GM12878 (cell line): ENCODE results near the gene ETV4. TPM values are rescaled to one million over a fixed set of nuclear protein-coding genes. Genes with fewer than 3 reads are reported as not detected.
A peak's percentile ranks its signal among the peaks of the same experiment; 100 is the strongest.

Experiments used
- DPF2 ChIP-seq: fragments of 450-650 bp; IDR thresholded peaks from 2 replicates; pipeline ENCODE4 v1.6.1; 2017; ENCODE audit warnings: mild to moderate bottlenecking
- IKZF2 ChIP-seq, 2 experiments: fragments of 450-650 bp; IDR thresholded peaks; 2 replicates each; pipeline ENCODE4 v1.6.1; 2017; ENCODE audit warnings: mild to moderate bottlenecking in 2 of 2, moderate library complexity in 2 of 2
- MEF2A ChIP-seq: IDR thresholded peaks from 2 replicates; pipeline ENCODE4 v1.6.1; 2011; ENCODE audit warnings: low read depth, mild to moderate bottlenecking, low read length, moderate library complexity; ENCODE audit not compliant: insufficient read depth
- MEF2B ChIP-seq: fragments of 450-650 bp; IDR thresholded peaks from 2 replicates; pipeline ENCODE4 v1.6.1; 2018; ENCODE audit warnings: mild to moderate bottlenecking, moderate library complexity; ENCODE audit not compliant: partially characterized antibody, poor library complexity, severe bottlenecking
- MLLT1 ChIP-seq: fragments of 450-650 bp; IDR thresholded peaks from 2 replicates; pipeline ENCODE4 v1.6.1; 2016; ENCODE audit warnings: mild to moderate bottlenecking
- POU2F2 ChIP-seq: IDR thresholded peaks from 3 replicates; pipeline ENCODE4 v1.6.1; 2011; ENCODE audit warnings: low read depth, mild to moderate bottlenecking, low read length, borderline replicate concordance
- SIX5 ChIP-seq: IDR thresholded peaks from 2 replicates; pipeline ENCODE4 v1.6.1; 2011; ENCODE audit warnings: mild to moderate bottlenecking, low read depth, low read length, moderate library complexity; ENCODE audit not compliant: severe bottlenecking
- SMC3 ChIP-seq: IDR thresholded peaks from 2 replicates; pipeline ENCODE4 v1.6.1; 2011; ENCODE audit warnings: low read length, improper control_type of control experiment, borderline replicate concordance
- STAT1 ChIP-seq: fragments of 450-650 bp; conservative IDR thresholded peaks from 2 replicates; pipeline ENCODE4 v1.6.1; 2014; ENCODE audit warnings: antibody characterized with exemption, mild to moderate bottlenecking
- YBX1 ChIP-seq: fragments of 450-650 bp; IDR thresholded peaks from 2 replicates; pipeline ENCODE4 v1.6.1; 2016; ENCODE audit warnings: antibody characterized with exemption
- YY1 ChIP-seq: IDR thresholded peaks from 2 replicates; pipeline ENCODE4 v1.6.1; 2011; ENCODE audit warnings: low read depth, mild to moderate bottlenecking, low read length
- ZNF687 ChIP-seq: fragments of 450-650 bp; IDR thresholded peaks from 2 replicates; pipeline ENCODE4 v1.6.1; 2017; ENCODE audit warnings: mild to moderate bottlenecking, moderate library complexity
- polyA plus RNA-seq, 11 experiments: library from polyadenylated mRNA; depleted of rRNA in 4 of 11; unstranded in 6 of 11; stranded (reverse) in 5 of 11; fragments of >200 nt; fragmentation: Nextera tagmentation in 4 of 11; fragmentation: Illumina TruSeq in 1 of 11; extraction: Ambion mirVana in 4 of 11; extraction: Trizol in 1 of 11; gene quantifications; 1 replicate in 1 of 11; 2 replicates in 10 of 11; pipeline versions ENCODE4 v1.2.1 to v1.2.3, GENCODE V29; 2011 to 2016; ENCODE audit warnings: inconsistent platforms in 2 of 11, missing spikeins in 2 of 11, low read depth in 1 of 11
- total RNA-seq, 4 experiments: library from RNA; depleted of rRNA in 3 of 4; stranded (reverse); fragments of >200 nt in 3 of 4; fragmentation: Illumina TruSeq in 1 of 4; extraction: Trizol in 1 of 4; gene quantifications; 2 replicates each; pipeline versions ENCODE4 v1.2.1 to v1.2.3, GENCODE V29; 2013 to 2021

The ETV4 gene
- total and polyA plus RNA-seq, 10 of the 15 experiments (the other 5 are each of a cell fraction or from before 2014, with no cell fraction given) = 0.19 to 14.5 (median 1.8) TPM

- TF ChIP-seq ZNF687 (no peak), YY1 (peak; percentile 58; the same call in 1 of the 2 replicates), MLLT1 (0 out of 2 replicates have a peak, but pooled peaks have one; percentile 31), DPF2 (no peak), YBX1 (no peak), IKZF2 (IDR thresholded peaks at IDR 0.05) (peak; percentile 13 to 33; a peak in 2 of 4 replicates), STAT1 (peak; percentile 35; the same call in 1 of the 2 replicates), SMC3 (peak; percentile 96), MEF2B (peak; percentile 81), MEF2A (no peak), SIX5 (no peak), POU2F2 (no peak)
Measured at GRCh38 chr17:43576563-43577229, 30.6 kb upstream of the ETV4 start (continued).
